Omental fat pad (tissue), 4 donors: Measurements from ENCODE around the gene LNPK. TPM values are rescaled to one million over a fixed set of nuclear protein-coding genes. Genes with fewer than 3 reads are reported as not detected.

ENCODE experiments used
- ATAC-seq: fragments of 150-250 bp; one replicate; pipeline ENCODE4 v1.9.1; 2016; ENCODE audit warnings: mild to moderate bottlenecking, moderate library complexity; ENCODE audit not compliant: low FRiP score
- DNase-seq: peaks from one replicate; pipeline ENCODE4 v3.0.0-alpha.2; 2019; ENCODE audit warnings: low spot score
- CTCF ChIP-seq, 3 donors: fragments of 450-650 bp; IDR thresholded peaks; one replicate each; pipeline ENCODE4 v1.5.1; 2016 to 2017; ENCODE audit warnings: antibody characterized with exemption in 3 of 3, mild to moderate bottlenecking in 3 of 3, moderate library complexity in 2 of 3
- total RNA-seq, 4 donors: library from RNA; depleted of rRNA; stranded (reverse); fragments of >200 nt; gene quantifications; one replicate each; pipeline ENCODE4 v1.1.0, GENCODE V29; 2016

The LNPK gene
- total RNA-seq, 4 donors from 2014 or later = 13.8 to 37.4 (median 22.2) TPM

- no peak for ATAC-seq
- no peak for DNase-seq
- no peak for TF ChIP-seq CTCF (IDR thresholded peaks at IDR 0.05)
Measured at GRCh38 chr2:175932675-175933074, 69.4 kb downstream of the LNPK start.

GRCh38 chr2:175931805-175932204 lies 70.3 kb downstream of the LNPK start:
- DNase-seq = no peak
- TF ChIP-seq CTCF (IDR thresholded peaks at IDR 0.05) = no peak
- ATAC-seq = no peak

GRCh38 chr2:175930504-175930903 lies 71.6 kb downstream of the LNPK start:
- no peak for TF ChIP-seq CTCF (IDR thresholded peaks at IDR 0.05)
- DNase-seq = no peak
- ATAC-seq = no peak

- no peak for DNase-seq
- ATAC-seq = no peak
- no peak for TF ChIP-seq CTCF (IDR thresholded peaks at IDR 0.05)
Measured at GRCh38 chr2:175929850-175930249, 72.2 kb downstream of the LNPK start.

GRCh38 chr2:175926272-175926671 lies 75.8 kb downstream of the LNPK start:
- no peak for ATAC-seq
- no peak for TF ChIP-seq CTCF (IDR thresholded peaks at IDR 0.05)

GRCh38 chr2:175922160-175922559 lies 79.9 kb downstream of the LNPK start:
- TF ChIP-seq CTCF (IDR thresholded peaks at IDR 0.05) = no peak
- ATAC-seq (no peak), DNase-seq (no peak)

More at GRCh38 chr2:175926272-175926671, 75.8 kb downstream of the LNPK start:
- DNase-seq = no peak

- DNase-seq = no peak
- no peak for TF ChIP-seq CTCF (IDR thresholded peaks at IDR 0.05)
- no peak for ATAC-seq
Measured at GRCh38 chr2:175918935-175919334, 83.1 kb downstream of the LNPK start.
